ENCODE results near the gene CLDN15.

GRCh38 chr7:101205901-101206664, 31.5 kb downstream of the CLDN15 start:
- TF ChIP-seq CTCF (IDR thresholded peaks at IDR 0.05; ENCODE audit: insufficient read depth, low read length, poor library complexity, severe bottlenecking) = no peak
- no peak for TF ChIP-seq EZH2phosphoT487 (conservative IDR thresholded peaks at IDR 0.05; ENCODE audit: low read length)
